HT1080 (cell line): ENCODE data around the gene PKD2L1. TPM values are rescaled to one million over a fixed set of nuclear protein-coding genes. Genes with fewer than 3 reads are reported as not detected.
"Not testable (repeated sequence)": the region's sequence is repeated elsewhere in the genome, so short reads cannot be mapped to it uniquely, and the experiment has no call there.

Experiments
- DNase-seq: peaks from one replicate; pipeline ENCODE4 v3.0.0-alpha.2; 2015; ENCODE audit warnings: low read depth
- polyA plus RNA-seq, 2 experiments: library from polyadenylated mRNA; depleted of rRNA; stranded (reverse); fragments of >200 nt; gene quantifications; 2 replicates each; pipeline ENCODE4 v1.2.3, GENCODE V29; 2015
- total RNA-seq: library from RNA; depleted of rRNA; stranded (reverse); fragments of >200 nt; shearing (Covaris generic); gene quantifications from 2 replicates; pipeline ENCODE4 v1.2.3, GENCODE V29; 2014; rRNA removed

PKD2L1 gene
- not detected in 2 replicates for total RNA-seq
- not detected in 2 replicates for polyA plus RNA-seq (2015; cell fraction: cytosol; rRNA removed)
- polyA plus RNA-seq (2015; cell fraction: nucleus; rRNA removed): not detected in 2 replicates

DNA sequence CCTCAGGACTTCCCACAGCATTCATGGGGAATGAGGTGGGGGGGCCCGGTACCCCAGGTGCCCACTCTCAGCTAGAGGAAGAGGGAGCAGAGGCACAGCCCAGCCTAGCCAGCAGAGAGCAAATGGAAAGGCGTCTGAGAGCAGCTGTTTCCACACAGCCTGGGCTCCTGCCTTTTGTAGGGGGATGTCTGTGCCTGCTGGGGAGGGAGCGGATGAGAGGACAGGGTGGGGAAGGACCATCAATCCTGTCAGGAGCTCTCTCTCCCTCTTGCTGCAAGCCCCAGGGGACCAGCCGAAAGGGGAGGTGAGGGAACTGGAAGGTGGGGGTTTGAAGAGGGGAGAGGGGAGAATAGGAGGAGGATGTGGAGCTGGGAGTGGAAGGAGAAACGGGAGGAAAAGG, at the start of gene PKD2L1:
Gene PKD2L1, minus strand, starts transcription at position 150 of the 400 bp plus-strand sequence. Its CDS starts 125 bp downstream, at position 25.
- no peak for DNase-seq

- DNase-seq: no peak
These were observed 47.8 kb upstream of the PKD2L1 start for GRCh38 chr10:100377830-100378229.

DNA sequence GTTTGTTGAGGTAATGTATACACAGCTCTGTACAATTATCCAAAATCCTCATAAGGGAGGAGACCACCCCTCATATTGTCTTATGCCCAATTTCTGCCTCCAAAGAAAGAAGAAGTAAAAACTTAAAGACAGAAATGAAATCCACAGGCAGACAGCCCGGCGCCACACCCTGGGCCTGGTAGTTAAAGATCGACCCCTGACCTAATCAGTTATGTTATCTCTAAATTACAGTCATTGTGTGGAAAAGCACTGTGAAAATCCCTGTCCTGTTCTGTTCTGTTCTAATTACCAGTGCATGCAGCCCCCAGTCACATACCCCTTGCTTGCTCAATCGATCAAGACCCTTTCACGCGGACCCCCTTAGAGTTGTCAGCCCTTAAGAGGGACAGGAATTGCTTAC, 46.6 kb upstream of the PKD2L1 start:
- not testable (repeated sequence) for DNase-seq

- DNase-seq: not testable (repeated sequence)
These were observed 44.8 kb upstream of the PKD2L1 start for GRCh38 chr10:100374677-100375353.

DNA sequence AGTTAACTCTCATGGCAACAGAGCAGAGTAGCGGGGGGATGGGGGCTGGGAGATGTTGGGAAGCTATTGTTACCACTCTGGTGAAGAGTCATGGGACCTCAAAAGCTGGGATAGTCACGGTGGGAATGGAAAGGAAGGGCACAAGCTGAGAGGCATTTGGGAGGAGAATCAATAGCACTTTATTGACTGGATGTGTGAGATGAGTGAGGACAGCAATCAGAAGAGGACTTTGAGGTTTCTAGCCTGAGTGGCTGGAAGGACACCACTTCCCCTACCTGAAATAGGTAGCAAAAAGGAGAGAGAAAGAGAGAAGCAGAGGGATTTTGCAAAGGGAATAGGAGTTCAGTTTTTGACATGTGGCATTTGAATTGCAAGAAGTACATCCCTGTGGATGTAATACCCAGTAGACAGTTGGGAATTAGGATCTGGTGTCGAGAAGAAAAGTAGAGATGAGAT, 44.2 kb upstream of the PKD2L1 start:
- DNase-seq: no peak

GRCh38 chr10:100373298-100374199, 43.5 kb upstream of the PKD2L1 start:
- DNase-seq: peak; percentile 100

GRCh38 chr10:100372415-100373297, 42.6 kb upstream of the PKD2L1 start:
- DNase-seq: no peak

GRCh38 chr10:100371482-100372027, 41.5 kb upstream of the PKD2L1 start:
- DNase-seq: no peak

DNA sequence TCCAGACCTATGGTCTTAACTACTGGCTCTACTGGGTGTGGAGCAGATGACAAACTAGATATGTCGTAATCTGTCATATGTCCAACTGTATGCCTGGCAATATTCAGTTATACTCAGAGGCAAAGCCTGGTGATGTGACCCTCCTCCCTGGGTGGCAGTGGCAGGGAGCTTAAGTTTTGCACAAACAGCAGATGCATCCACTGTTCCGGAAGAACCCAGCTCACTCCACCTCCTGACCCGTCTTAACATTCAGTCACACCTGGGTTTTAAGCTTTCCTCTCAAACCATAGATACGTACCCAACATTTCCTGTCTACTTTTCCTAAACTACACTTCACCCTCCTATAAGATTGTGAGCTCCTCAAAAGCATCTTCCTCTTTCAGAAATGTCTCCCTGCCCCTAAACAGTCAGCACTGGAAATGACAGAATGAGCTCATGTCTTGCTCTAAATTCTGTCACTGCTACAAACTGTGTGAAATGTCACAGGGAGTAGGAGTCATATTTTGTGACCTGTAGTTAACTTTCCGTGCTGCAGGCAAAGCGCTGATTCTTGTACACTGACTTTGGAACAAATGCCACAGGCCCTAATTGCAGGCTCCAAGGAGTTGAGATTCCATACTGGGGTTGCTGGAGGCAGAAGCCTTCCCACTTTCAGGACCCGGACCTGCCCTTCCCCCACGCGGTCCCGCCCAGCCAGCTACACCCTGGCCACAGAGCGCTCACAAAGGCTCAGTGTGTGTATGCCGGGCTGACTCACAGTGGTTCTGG, 40.9 kb upstream of the PKD2L1 start:
- peak; percentile 98 for DNase-seq

DNA sequence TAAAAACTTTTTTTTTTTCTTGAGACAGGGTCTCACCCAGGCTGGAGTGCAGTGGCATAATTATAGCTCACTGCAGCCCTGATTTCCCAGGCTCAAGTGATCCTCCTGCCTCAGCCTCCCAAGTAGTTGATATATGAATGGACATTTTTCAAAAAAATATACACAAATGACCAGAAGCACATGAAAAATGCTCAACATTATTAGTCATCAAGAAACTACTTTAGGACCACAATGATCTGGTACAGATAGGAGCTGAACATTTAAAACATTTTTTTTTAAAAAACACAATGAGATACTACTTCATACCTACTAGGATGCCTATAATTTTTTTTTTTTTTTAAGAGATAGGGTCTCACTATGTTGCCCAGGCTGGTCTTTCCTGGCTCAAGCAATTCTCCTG, 38.7 kb upstream of the PKD2L1 start:
- DNase-seq: no peak

GRCh38 chr10:100364735-100365391, 34.8 kb upstream of the PKD2L1 start:
- peak; percentile 98 for DNase-seq

- DNase-seq: peak; percentile 12
These were observed 34.1 kb upstream of the PKD2L1 start for GRCh38 chr10:100364175-100364574.

DNA sequence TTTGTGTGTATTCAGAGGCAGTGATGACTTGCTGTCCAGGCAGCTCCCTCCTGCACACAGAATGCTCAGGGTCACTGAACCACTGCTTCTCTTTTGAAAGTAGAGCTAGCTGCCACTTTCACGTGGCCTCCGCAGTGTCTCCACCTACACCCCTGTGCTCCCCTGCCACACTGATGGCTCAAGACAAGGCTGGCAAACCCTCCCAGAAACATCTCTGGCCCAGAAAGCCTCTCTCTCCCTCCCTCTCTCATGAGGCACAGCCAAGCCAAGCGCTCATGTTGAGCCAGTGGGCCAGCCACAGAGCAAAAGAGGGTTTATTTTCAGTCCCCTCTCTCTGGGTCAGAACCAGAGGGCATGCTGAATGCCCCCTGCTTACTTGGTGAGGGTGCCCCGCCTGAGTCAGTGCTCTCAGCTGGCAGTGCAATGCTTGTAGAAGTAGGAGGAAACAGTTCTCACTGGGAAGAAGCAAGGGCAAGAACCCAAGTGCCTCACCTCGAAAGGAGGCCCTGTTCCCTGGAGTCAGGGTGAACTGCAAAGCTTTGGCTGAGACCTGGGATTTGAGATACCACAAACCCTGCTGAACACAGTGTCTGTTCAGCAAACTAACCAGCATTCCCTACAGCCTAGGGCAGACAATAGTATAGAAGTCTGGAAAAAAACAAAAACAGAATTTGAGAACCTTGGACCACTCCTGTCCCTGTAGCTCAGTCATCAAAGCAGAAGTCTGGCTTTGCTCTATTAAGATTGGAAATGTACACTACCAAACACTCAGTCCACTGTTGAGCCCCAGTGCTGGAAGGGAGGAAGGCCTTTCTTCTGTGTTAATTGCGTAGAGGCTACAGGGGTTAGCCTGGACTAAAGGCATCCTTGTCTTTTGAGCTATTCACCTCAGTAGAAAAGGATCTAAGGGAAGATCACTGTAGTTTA, 32.8 kb upstream of the PKD2L1 start:
- DNase-seq: no peak

DNA sequence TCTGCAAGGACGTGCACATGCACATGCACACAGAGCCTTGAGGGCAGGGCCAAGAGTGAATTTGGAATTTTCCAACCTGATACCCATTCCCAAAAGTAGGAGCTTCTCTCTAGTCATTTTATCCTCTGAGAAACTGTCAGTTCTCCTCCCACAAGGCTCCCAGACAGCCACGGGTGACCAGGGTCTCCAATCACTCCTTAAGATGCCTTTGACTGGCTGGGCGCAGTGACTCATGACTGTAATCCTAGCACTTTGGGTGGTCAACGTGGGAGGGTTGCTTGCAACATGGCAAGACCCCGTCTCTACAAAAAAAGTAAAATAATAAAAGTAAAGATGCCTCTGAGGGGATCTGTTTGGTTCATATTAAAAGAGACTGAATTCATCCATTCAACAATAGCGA, 30.2 kb upstream of the PKD2L1 start:
- no peak for DNase-seq

- no peak for DNase-seq
These were observed 29.6 kb upstream of the PKD2L1 start for GRCh38 chr10:100359529-100360150.

DNA sequence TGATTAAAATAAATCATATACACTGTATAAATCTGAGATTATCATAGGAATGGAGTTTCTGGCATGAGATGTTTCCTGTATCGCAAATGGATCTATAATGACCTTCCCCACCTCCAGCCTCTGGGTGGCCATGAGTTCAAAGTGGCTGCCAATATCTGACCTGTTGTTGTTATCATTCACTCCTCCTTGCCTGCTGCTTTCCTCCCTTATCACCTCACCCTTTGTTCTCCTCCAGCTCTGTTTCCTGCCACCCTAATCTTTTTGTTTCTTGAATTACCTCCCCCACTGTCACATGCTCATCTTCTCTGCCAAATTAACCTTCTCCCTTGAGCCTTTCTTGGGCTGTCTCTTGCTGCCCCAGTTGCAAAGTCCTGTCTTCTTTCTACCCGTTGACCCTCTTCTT, 29.0 kb upstream of the PKD2L1 start:
- no peak for DNase-seq

GRCh38 chr10:100357059-100357858, 27.2 kb upstream of the PKD2L1 start:
- DNase-seq: no peak
